HEK293 (cell line): ENCODE results near the gene AQR.

Source experiments
- CTCF ChIA-PET: fragments of 350-600 bp; formaldehyde crosslinking; extraction: SDS; loops from one replicate; lab custom pipeline; 2021; ENCODE audit warnings: antibody characterized with exemption; lab: Yijun Ruan, JAX
- POLR2A ChIA-PET: fragments of 300-600 bp; formaldehyde crosslinking; extraction: SDS; loops from one replicate; lab custom pipeline; 2020; ENCODE audit warnings: antibody characterized with exemption, inconsistent platforms; lab: Yijun Ruan, JAX
- H3K27ac ChIP-seq: fragments of 200-500 bp; sonication (Bioruptor generic); 2 replicates; pipeline ENCODE4 v1.5.1; 2014; ENCODE audit warnings: low read depth, low read length, control low read depth, inconsistent platforms; ENCODE audit errors: extremely low read depth
- H3K36me3 ChIP-seq, 2 experiments: fragments of 200-500 bp in 1 of 2; sonication (Bioruptor generic) in 1 of 2; 1 replicate in 1 of 2; 2 replicates in 1 of 2; pipeline ENCODE4 v1.5.1; 2014 to 2017; ENCODE audit warnings: inconsistent platforms in 2 of 2, low read length in 2 of 2; ENCODE audit not compliant: control insufficient read depth in 2 of 2, insufficient read depth in 1 of 2
- H3K4me1 ChIP-seq: fragments of 200-500 bp; sonication (Bioruptor generic); 2 replicates; pipeline ENCODE4 v1.5.1; 2014; ENCODE audit warnings: mild to moderate bottlenecking, low read length, inconsistent platforms; ENCODE audit not compliant: control insufficient read depth, insufficient read depth
- H3K4me3 ChIP-seq: 2 replicates; pipeline ENCODE4 v1.5.1; 2011; ENCODE audit warnings: low read depth, mild to moderate bottlenecking, control low read depth, low read length, moderate library complexity
- H3K9me3 ChIP-seq: fragments of 200-500 bp; sonication (Bioruptor generic); 2 replicates; pipeline ENCODE4 v1.5.1; 2014; ENCODE audit warnings: low read depth, low read length, inconsistent platforms; ENCODE audit not compliant: control insufficient read depth, insufficient read depth
- MEIS1 ChIP-seq: sonication (generic); formaldehyde crosslinking; IDR thresholded peaks from 2 replicates; pipeline ENCODE4 v1.8.1; 2022; ENCODE audit warnings: missing genetic modification reagents, mild to moderate bottlenecking, borderline replicate concordance
- REPIN1 ChIP-seq: fragments of 450-650 bp; formaldehyde crosslinking; IDR thresholded peaks from 2 replicates; pipeline ENCODE4 v1.5.1; 2017; ENCODE audit warnings: missing biosample characterization, missing genetic modification characterization, low read depth
- YY1 ChIP-seq: fragments of 450-650 bp; formaldehyde crosslinking; IDR thresholded peaks from 2 replicates; pipeline ENCODE4 v1.5.1; 2018; ENCODE audit warnings: missing biosample characterization, missing genetic modification characterization
- ZBTB7A ChIP-seq: fragments of 450-650 bp; formaldehyde crosslinking; IDR thresholded peaks from 2 replicates; pipeline ENCODE4 v1.5.1; 2016; ENCODE audit warnings: low read depth, missing biosample characterization, missing genetic modification characterization
- ZFHX2 ChIP-seq: fragments of 450-650 bp; formaldehyde crosslinking; conservative IDR thresholded peaks from 2 replicates; pipeline ENCODE4 v1.5.1; 2016; ENCODE audit warnings: missing biosample characterization, missing genetic modification characterization
- ZNF416 ChIP-seq: fragments of 450-650 bp; formaldehyde crosslinking; IDR thresholded peaks from 2 replicates; pipeline ENCODE4 v1.5.1; 2016; ENCODE audit warnings: missing biosample characterization, missing genetic modification characterization
- ZNF548 ChIP-seq: fragments of 450-650 bp; formaldehyde crosslinking; IDR thresholded peaks from 2 replicates; pipeline ENCODE4 v1.5.1; 2016; ENCODE audit warnings: missing biosample characterization, missing genetic modification characterization
- ZNF623 ChIP-seq: fragments of 450-650 bp; formaldehyde crosslinking; IDR thresholded peaks from 2 replicates; pipeline ENCODE4 v1.5.1; 2016; ENCODE audit warnings: missing biosample characterization, missing genetic modification characterization
- ZNF76 ChIP-seq: fragments of 450-650 bp; formaldehyde crosslinking; IDR thresholded peaks from 2 replicates; pipeline ENCODE4; 2016; ENCODE audit warnings: low read depth, missing biosample characterization, missing genetic modification characterization, borderline replicate concordance
- ZNF777 ChIP-seq: fragments of 450-650 bp; formaldehyde crosslinking; IDR thresholded peaks from 2 replicates; pipeline ENCODE4 v1.5.1; 2017; ENCODE audit warnings: missing biosample characterization, missing genetic modification characterization, borderline replicate concordance
- ZNF785 ChIP-seq: fragments of 450-650 bp; formaldehyde crosslinking; IDR thresholded peaks from 2 replicates; pipeline ENCODE4 v1.5.1; 2016; ENCODE audit warnings: missing biosample characterization, missing genetic modification characterization
- ZSCAN23 ChIP-seq: fragments of 450-650 bp; formaldehyde crosslinking; IDR thresholded peaks from 2 replicates; pipeline ENCODE4 v1.5.1; 2016; ENCODE audit warnings: missing biosample characterization, missing genetic modification characterization
- TF ChIP-seq, protein P1 (sequence below): fragments of 450-650 bp; formaldehyde crosslinking; IDR thresholded peaks from 2 replicates; pipeline ENCODE4 v1.5.1; 2017; ENCODE audit warnings: missing biosample characterization, missing genetic modification characterization
- TF ChIP-seq, protein P2 (sequence below): fragments of 450-650 bp; formaldehyde crosslinking; IDR thresholded peaks from 2 replicates; pipeline ENCODE4 v1.5.1; 2017; ENCODE audit warnings: missing biosample characterization, missing genetic modification characterization
- TF ChIP-seq, protein P3 (sequence below): fragments of 450-650 bp; formaldehyde crosslinking; IDR thresholded peaks from 2 replicates; pipeline ENCODE4 v1.5.1; 2016; ENCODE audit warnings: missing biosample characterization, missing genetic modification characterization, low read depth
- TF ChIP-seq, protein P4 (sequence below): fragments of 450-650 bp; IDR thresholded peaks from 2 replicates; pipeline ENCODE4 v1.5.1; 2018; ENCODE audit warnings: missing biosample characterization, missing genetic modification characterization

Gene AQR

DNA sequence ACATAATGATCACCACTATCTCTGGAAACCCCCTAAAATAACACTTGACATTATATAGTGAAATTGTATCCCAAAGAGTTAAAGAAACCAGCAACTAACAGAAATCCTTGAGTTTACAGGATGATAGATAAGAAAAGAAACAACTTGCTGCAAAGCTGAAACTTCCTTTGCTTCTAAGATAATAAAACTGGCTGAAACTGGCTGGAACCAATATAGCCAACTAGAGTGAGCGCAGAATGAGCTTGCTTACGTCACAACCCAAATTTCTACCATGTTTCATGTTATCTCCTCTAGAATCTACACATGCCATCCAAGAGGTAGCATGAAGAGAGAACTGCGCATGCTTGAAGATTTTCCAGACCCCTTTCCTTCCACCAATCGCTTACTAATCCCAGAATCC lies 90.4 kb downstream of the AQR start (continued):
- TF ChIP-seq, protein P1, sequence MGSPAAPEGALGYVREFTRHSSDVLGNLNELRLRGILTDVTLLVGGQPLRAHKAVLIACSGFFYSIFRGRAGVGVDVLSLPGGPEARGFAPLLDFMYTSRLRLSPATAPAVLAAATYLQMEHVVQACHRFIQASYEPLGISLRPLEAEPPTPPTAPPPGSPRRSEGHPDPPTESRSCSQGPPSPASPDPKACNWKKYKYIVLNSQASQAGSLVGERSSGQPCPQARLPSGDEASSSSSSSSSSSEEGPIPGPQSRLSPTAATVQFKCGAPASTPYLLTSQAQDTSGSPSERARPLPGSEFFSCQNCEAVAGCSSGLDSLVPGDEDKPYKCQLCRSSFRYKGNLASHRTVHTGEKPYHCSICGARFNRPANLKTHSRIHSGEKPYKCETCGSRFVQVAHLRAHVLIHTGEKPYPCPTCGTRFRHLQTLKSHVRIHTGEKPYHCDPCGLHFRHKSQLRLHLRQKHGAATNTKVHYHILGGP (tag by site-specific recombination), result no peak
- TF ChIP-seq, protein P2, sequence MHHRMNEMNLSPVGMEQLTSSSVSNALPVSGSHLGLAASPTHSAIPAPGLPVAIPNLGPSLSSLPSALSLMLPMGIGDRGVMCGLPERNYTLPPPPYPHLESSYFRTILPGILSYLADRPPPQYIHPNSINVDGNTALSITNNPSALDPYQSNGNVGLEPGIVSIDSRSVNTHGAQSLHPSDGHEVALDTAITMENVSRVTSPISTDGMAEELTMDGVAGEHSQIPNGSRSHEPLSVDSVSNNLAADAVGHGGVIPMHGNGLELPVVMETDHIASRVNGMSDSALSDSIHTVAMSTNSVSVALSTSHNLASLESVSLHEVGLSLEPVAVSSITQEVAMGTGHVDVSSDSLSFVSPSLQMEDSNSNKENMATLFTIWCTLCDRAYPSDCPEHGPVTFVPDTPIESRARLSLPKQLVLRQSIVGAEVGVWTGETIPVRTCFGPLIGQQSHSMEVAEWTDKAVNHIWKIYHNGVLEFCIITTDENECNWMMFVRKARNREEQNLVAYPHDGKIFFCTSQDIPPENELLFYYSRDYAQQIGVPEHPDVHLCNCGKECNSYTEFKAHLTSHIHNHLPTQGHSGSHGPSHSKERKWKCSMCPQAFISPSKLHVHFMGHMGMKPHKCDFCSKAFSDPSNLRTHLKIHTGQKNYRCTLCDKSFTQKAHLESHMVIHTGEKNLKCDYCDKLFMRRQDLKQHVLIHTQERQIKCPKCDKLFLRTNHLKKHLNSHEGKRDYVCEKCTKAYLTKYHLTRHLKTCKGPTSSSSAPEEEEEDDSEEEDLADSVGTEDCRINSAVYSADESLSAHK (tag by site-specific recombination), result no peak
- TF ChIP-seq ZNF777 (tag by site-specific recombination), result no peak
- TF ChIP-seq ZNF76 (tag by site-specific recombination), result no peak
- no peak for TF ChIP-seq REPIN1 (tag by site-specific recombination)
- TF ChIP-seq ZBTB7A, result no peak
- TF ChIP-seq, all 188 proteins: peak for 0

DNA sequence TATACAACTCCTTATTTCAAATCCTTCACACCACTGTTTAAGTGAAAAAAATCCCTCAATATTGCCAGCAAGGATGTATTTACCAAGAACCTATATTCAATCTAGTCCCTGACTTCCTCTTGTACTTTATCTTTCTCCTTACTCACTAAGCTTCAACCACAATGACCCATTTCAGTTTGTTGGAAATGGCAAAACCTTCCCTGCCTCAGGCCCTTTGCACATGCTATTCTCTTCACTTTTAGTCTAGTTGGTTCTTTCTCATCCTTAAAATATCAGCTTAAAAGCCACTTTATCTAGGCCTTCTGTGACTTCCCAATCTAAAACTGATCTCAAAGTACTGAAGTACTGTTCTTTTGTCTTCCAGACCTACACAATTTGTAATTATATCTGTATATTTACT lies 92.9 kb downstream of the AQR start:
- POLR2A ChIA-PET, result no interaction called here
- no peak overlapping the region for H3K4me3 ChIP-seq
- H3K36me3 ChIP-seq, result peaks cover 16 to 41% of the 10 kb centered on the region in 2 experiments
- CTCF ChIA-PET, result no interaction called here
- no peaks in the 10 kb centered on the region for H3K4me1 ChIP-seq
- H3K27ac ChIP-seq, result no peak overlapping the region
- H3K9me3 ChIP-seq, result no peaks in the 10 kb centered on the region
- TF ChIP-seq ZNF623 (tag by site-specific recombination) (peak; percentile 86), ZNF785 (tag by site-specific recombination) (no peak)

DNA sequence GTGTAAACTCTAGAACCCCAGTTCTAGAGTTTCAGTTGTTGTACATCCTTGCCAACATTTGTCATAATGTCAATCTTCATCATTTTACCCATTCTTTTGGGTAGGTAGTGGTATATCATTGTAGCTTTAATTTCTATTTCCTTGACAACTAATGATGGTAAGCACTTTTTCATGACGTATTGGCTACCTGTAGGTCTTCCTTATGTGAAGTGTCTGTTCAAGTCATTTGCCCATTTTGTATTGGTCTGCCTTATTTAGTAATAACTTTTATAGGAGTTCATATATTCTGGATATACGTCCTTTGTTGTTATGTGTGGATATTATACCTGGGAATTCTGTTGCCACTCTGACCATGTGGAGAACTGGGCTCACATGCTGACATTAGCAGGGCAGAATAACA lies 100.4 kb downstream of the AQR start:
- POLR2A ChIA-PET, result no interaction called here
- Histone ChIP-seq H3K36me3 (peaks cover 10 to 48% of the 10 kb centered on the region in 2 experiments; a peak in 2 of 3 replicates), H3K4me3 (no peak overlapping the region), H3K27ac (no peak overlapping the region), H3K9me3 (no peaks in the 10 kb centered on the region), H3K4me1 (no peaks in the 10 kb centered on the region)
- CTCF ChIA-PET, result no interaction called here
- TF ChIP-seq ZFHX2 (tag by site-specific recombination) (no peak), ZNF416 (tag by site-specific recombination) (no peak), YY1 (tag by site-specific recombination) (no peak), ZBTB7A (no peak), ZSCAN23 (tag by site-specific recombination) (no peak), MEIS1 (CRISPR knock-in tag) (no peak), ZNF548 (tag by site-specific recombination) (no peak)
- TF ChIP-seq, protein P3, sequence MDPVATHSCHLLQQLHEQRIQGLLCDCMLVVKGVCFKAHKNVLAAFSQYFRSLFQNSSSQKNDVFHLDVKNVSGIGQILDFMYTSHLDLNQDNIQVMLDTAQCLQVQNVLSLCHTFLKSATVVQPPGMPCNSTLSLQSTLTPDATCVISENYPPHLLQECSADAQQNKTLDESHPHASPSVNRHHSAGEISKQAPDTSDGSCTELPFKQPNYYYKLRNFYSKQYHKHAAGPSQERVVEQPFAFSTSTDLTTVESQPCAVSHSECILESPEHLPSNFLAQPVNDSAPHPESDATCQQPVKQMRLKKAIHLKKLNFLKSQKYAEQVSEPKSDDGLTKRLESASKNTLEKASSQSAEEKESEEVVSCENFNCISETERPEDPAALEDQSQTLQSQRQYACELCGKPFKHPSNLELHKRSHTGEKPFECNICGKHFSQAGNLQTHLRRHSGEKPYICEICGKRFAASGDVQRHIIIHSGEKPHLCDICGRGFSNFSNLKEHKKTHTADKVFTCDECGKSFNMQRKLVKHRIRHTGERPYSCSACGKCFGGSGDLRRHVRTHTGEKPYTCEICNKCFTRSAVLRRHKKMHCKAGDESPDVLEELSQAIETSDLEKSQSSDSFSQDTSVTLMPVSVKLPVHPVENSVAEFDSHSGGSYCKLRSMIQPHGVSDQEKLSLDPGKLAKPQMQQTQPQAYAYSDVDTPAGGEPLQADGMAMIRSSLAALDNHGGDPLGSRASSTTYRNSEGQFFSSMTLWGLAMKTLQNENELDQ (tag by site-specific recombination), result no peak
- TF ChIP-seq, protein P4, sequence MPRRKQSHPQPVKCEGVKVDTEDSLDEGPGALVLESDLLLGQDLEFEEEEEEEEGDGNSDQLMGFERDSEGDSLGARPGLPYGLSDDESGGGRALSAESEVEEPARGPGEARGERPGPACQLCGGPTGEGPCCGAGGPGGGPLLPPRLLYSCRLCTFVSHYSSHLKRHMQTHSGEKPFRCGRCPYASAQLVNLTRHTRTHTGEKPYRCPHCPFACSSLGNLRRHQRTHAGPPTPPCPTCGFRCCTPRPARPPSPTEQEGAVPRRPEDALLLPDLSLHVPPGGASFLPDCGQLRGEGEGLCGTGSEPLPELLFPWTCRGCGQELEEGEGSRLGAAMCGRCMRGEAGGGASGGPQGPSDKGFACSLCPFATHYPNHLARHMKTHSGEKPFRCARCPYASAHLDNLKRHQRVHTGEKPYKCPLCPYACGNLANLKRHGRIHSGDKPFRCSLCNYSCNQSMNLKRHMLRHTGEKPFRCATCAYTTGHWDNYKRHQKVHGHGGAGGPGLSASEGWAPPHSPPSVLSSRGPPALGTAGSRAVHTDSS (tag by site-specific recombination), result no peak
